DMS53 (cell line): ENCODE results near the gene PDE11A.

Experiments used
- DNase-seq: peaks from one replicate; lab custom pipeline; 2025; lab: John Stamatoyannopoulos, UW

Gene PDE11A

GRCh38 chr2:177669201-177669600 is 403.4 kb downstream of the PDE11A start:
- no peak for DNase-seq

- no peak for DNase-seq
These were observed 404.0 kb downstream of the PDE11A start for GRCh38 chr2:177668617-177669016.

GRCh38 chr2:177667626-177668025 is 405.0 kb downstream of the PDE11A start:
- peak; percentile 21 for DNase-seq

GRCh38 chr2:177666408-177666807 is 406.2 kb downstream of the PDE11A start:
- peak; percentile 63 for DNase-seq

- no peak for DNase-seq
These were observed 406.6 kb downstream of the PDE11A start for GRCh38 chr2:177665948-177666347.

DNA sequence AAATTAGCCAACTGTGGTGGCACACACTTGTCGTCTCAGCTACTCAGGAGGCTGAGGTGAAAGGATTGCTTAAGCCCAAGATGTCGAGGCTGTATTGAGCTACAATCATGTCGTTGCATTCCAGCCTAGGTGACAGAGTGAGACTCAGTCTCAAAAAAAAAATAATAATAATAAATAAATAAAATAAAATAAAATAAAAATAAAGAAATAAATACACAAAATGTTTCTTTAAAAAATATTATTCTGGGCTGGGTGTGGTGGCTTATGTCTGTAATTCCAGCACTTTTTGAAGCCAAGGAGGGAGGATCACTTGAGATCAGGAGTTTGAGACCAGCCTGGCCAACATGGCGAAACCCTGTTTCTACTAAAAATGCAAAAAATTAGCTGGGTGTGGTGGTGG is 407.2 kb downstream of the PDE11A start:
- no peak for DNase-seq

DNA sequence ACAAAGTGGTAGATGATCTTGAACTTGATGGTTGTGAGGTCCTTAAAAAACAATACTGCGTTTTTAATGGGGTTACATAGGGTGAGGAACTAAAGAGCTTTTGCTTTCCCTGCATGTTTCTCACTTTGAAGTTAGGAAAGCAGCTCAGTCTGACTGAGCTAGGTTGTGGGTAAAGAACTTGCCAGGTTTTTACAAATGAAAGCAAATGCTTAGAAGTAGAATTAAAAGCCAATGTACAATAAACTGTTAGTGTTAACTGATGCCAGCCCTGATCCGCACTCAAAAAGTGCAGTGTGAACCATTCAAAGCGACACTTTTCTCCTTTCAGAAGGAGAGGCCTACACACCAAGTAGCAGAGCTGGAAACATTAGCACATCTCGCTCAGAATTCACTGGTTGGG is 409.7 kb downstream of the PDE11A start:
- no peak for DNase-seq

- DNase-seq: no peak
These were observed 411.8 kb downstream of the PDE11A start for GRCh38 chr2:177660742-177661141.

DNA sequence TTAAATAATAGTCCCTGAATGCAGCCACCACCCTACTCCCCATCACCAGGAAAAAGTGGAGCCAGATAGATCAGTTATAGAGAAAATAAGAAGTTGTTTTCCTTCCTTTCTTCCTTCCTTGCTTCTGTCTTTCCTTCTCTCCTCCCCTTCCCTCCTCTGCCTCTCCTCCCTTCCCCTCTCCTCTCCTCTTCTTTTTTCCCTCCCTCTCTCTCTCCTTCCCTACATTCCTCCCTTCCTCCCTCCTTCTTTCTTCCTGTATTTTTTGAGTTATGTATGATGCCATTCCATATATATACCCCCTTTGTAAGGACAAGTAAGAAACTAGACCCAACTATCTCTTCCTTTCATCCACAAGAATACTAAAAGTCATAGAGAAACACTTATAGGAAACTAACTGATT is 414.3 kb downstream of the PDE11A start:
- no peak for DNase-seq

GRCh38 chr2:177651833-177652232 is 420.7 kb downstream of the PDE11A start:
- no peak for DNase-seq

DNA sequence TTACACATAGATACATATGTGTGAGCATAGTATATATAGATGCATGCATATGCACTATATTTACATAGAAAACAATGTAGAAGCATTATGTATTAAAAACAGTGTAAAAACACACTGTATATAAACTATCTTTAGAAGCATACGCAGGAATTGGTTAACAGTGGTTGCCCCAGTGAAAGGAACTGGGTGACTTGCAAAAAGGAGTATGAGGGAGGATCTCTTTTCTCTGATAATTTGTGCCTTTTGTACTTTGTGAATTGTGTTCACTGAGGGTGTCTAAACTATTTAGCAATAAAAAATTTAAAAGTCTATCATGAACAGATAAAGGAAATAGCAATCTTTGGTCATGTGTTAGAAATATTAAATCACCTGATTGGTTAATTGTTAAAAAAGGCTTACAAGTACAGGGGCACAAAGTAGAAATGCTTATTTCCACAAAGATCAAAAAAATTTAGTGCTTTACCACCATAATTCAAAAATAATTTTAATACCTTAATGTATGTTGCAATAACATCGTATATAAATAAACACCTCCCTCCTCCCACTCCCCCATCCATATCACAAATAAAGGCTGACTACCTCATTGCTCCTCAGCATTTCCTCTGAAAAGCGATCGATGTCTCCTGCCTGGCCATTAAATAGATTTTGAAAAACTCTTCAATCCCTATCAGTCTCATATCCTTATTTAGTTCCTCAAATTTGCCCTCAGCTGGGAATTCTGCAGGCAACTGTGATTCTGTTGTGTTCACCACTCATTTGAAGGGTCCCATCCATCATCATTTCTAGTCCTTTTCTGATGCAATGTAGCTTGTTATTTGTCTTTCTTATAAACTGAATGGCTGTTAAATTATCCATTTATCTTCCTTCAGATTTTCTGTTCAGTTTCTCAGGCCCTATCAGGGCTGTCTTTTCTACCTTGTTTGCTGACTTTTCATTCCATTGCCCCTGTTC is 422.7 kb downstream of the PDE11A start:
- no peak for DNase-seq

- DNase-seq: no peak
These were observed 425.8 kb downstream of the PDE11A start for GRCh38 chr2:177646791-177647190.

- no peak for DNase-seq
These were observed 426.3 kb downstream of the PDE11A start for GRCh38 chr2:177646241-177646640.

DNA sequence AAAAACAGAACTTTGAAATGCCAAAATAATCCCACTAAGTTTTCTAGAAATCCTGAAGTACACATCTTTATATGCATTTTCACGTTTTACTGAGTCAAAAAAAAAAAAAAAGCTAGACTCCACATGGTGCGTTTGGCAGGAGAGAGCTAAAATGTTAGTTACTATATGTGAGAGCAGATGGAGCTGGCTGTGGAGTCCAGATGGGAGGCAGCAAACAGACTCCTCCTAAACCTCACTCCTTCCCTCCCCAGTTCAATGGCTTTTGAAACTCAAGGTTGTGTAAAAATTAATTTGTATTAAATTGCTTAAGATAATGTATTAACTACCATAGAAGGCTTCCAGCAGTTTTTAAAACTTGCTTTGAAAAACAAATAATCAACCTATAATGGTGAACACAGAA is 431.2 kb downstream of the PDE11A start:
- no peak for DNase-seq

- DNase-seq: no peak
These were observed 432.2 kb downstream of the PDE11A start for GRCh38 chr2:177640423-177640822.

GRCh38 chr2:177639262-177639914 is 433.2 kb downstream of the PDE11A start:
- DNase-seq: no peak

DNA sequence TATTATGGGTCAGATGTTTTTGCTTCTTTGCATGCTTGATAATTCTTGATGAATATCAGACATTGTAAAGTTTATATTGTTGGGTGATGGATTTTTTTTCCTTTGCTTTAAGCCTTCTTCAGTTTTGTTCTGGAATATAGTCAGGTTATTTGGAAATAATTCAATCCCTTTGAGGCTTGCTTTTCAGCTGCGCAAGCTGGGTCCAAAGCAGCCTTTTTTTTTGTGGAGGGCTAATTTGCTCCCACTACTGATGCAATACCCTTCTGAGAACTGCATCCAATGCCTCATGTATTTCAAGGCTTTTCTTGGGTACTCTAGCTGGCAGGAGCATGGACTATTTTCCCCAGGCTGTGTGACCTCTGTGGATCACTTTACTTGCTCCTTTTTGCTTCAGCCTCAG is 434.1 kb downstream of the PDE11A start:
- DNase-seq: no peak

DNA sequence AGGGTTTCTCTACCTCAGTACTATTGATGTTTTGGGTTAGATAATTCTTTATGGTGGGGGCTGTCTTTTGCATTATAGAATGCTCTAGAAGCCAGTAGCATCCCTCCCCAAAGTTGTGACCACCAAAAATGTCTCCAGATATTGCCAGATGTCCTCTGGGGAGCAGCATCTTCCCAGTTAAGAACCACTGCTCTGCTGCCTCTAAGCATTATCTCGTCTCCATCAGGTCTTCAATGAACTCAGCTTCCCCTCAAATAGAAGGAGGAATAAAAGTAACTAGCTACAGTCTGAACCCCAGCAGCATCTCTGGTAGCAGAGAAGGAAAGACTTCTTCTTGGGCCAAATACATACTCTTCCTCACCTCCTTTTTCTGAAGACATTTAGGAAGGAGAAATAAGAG is 435.9 kb downstream of the PDE11A start:
- no peak for DNase-seq

DNA sequence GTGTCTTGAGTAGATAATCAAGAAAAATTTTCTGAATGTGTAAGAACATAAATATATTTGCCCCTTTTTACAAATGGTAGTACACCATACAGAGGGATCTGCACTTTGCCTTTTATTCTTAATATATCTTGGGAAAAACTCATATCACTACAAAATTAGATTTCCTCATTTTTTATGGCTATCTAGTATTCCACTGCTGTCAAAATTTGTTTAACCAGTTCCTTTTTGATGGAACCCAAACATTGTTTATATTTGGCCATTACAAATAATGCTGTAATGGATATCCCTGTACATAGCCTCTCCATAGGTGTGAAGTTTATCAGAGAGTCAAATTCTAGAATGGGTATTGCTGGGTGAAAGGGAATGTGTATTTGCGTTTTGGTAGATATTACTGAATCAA is 436.9 kb downstream of the PDE11A start:
- DNase-seq: no peak

DNA sequence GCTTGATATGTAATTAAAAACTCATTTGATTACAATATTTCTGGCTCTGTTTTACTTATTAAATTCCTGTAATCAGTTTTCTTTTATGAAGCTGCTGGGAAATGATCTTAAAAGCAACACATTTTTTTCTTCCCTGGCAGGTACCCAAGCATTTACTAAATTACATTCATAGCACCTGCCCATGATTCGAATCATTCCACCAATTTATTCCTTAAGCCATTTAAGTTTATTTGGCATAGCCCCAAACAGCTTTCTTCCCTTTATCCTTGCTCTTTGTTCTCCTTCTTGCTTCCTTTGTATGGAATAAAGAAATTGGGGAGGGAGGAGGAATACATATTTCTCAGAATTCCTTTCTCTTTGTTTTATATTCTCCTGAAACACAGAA is 438.7 kb downstream of the PDE11A start:
- no peak for DNase-seq

DNA sequence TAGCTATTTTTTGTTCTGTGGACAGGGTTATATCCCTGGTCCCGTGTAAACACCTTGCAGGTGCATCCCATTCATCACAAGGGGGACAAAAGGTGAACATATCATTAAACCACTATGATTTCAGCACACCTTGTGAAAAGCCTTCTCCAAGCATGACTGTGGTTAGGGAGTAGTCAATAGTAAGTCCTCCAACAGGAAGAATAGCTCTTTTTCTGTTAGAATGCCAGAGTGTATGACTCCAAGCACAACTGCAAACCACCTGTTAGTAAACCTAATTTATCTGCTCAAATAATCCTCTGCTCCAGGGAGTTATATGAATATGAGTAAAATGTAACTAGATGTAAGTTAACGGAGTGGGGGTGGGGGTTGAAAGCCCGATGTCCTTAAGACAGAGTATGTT is 439.5 kb downstream of the PDE11A start:
- DNase-seq: peak; percentile 54

GRCh38 chr2:177631680-177632079 is 440.9 kb downstream of the PDE11A start:
- DNase-seq: no peak

DNA sequence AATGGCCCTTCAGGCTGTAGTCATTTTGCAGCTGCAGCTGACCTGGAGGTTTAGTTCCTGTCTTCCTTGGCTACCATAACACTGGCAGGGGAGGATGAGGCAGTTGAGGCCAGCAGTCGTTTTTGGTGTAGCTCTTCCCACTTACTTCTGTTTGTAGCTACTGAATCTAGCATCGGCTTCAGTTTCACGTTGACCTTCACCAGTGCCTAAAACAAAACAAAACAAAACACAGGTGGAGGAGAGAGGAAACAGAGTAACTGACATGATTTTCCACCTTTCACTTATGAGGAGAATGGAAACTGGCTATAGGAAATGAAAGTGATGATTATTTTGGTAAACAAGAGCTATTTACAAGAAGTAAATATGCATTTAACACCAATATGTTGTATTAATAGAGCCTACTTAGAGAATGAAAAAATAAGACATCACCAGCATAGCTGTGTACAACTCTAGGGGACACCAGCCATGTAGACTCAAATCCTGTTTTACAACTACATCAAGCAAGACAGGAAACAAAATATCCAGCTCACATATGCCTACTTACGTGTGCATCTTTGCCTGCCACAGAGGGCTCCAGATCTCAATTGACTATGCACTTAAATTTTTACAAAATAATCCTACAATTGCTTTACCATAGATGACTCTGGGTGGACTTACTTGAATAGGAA is 443.1 kb downstream of the PDE11A start:
- no peak for DNase-seq
